GM10266 (cell line): ENCODE data around the gene ZNF438.

Experiments used
- DNase-seq: peaks from one replicate; pipeline ENCODE4 v3.0.0; 2012; ENCODE audit errors: extremely low spot score
- TF ChIP-seq, protein P1 (sequence below): IDR thresholded peaks from 2 replicates; pipeline ENCODE4 v1.5.1; 2012; ENCODE audit warnings: mild to moderate bottlenecking, low read depth; ENCODE audit not compliant: control insufficient read depth, insufficient read depth; ENCODE audit errors: missing control alignments

Gene ZNF438

DNA sequence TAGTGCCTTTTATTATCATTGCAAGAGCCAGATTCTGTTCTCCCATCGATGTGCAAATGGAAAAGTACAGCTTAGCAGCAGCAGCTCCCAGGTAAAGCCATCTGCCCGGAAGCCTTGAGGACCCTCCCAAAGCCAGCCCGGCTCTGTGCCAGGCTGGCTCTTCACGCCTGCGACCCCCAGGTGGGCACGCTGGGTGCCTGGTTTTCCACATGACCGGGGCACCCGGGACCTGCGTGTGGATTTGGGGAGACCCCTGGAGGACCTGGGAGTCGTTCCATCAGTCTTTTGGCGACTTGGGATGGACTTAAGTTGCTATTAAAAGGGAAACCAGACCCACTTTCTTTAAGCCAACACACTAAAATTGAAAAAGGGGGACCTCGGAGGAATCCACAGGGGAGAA is 196.5 kb downstream of the ZNF438 start:
- TF ChIP-seq, protein P1, sequence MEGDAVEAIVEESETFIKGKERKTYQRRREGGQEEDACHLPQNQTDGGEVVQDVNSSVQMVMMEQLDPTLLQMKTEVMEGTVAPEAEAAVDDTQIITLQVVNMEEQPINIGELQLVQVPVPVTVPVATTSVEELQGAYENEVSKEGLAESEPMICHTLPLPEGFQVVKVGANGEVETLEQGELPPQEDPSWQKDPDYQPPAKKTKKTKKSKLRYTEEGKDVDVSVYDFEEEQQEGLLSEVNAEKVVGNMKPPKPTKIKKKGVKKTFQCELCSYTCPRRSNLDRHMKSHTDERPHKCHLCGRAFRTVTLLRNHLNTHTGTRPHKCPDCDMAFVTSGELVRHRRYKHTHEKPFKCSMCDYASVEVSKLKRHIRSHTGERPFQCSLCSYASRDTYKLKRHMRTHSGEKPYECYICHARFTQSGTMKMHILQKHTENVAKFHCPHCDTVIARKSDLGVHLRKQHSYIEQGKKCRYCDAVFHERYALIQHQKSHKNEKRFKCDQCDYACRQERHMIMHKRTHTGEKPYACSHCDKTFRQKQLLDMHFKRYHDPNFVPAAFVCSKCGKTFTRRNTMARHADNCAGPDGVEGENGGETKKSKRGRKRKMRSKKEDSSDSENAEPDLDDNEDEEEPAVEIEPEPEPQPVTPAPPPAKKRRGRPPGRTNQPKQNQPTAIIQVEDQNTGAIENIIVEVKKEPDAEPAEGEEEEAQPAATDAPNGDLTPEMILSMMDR = no peak
- DNase-seq = no peak

DNA sequence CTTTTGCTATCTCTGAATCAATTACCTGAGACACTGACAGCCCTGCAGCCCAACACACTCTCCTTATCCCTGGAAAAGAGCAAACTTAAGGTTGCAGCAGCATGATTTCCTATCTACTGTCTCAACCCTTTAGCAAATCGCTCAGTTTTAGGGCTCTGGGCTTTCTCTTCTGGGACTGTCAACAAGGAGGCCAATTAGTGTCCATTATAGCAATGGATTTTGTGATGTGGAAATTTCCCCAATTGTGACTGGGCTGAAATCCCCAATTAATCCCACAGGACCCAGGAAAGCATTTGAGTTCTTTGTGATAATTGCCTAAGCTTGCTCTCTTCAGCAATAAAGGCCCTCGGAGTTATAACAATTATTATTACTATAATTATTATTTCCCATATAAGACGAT is 197.0 kb downstream of the ZNF438 start:
- DNase-seq = no peak
- TF ChIP-seq, protein P1 = no peak

GRCh38 chr10:30834153-30834552 is 197.5 kb downstream of the ZNF438 start:
- TF ChIP-seq, protein P1 = no peak
- no peak for DNase-seq

GRCh38 chr10:30833628-30833970 is 198.1 kb downstream of the ZNF438 start:
- TF ChIP-seq, protein P1 = no peak
- DNase-seq = no peak

- no peak for DNase-seq
- TF ChIP-seq, protein P1 = no peak
Observed at GRCh38 chr10:30832749-30833627, 198.7 kb downstream of the ZNF438 start.

- TF ChIP-seq, protein P1 = no peak
- no peak for DNase-seq
Observed at GRCh38 chr10:30832001-30832748, 199.5 kb downstream of the ZNF438 start.

- no peak for DNase-seq
- TF ChIP-seq, protein P1 = no peak
Observed at GRCh38 chr10:30831426-30831825, 200.2 kb downstream of the ZNF438 start.
